SH-SY5Y (cell line): ENCODE data around the gene NPSR1.

ENCODE experiments used
- GATA2 ChIP-seq: IDR thresholded peaks from 2 replicates; pipeline ENCODE4 v1.6.1; 2011; ENCODE audit warnings: mild to moderate bottlenecking, low read depth, low read length
- GATA3 ChIP-seq: IDR thresholded peaks from 2 replicates; pipeline ENCODE4 v1.6.1; 2011; ENCODE audit warnings: low read depth, mild to moderate bottlenecking, low read length, moderate library complexity

DNA sequence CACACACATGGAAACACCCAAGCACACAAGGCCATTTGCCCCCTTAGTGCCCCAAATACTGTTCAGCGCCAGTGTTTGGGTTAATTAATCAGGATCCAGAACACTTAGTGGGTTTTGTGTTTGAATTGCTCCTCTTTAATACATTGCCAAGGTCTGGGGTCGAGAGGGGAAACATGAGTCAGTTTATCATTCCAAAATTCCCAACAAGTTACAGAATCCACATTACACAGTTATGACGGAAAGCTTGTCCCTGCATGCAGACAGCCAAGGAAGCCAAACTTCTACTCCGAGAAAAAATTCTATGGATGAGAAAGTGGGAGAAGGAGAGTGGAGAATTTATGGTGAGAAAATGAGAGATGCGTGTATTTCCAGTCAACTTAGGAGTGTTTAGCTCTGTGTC is 189.0 kb downstream of the NPSR1 start:
- TF ChIP-seq GATA3 (no peak), GATA2 (no peak)
